H9 (cell line): ENCODE data around the gene CCDC157. TPM values are rescaled to one million over a fixed set of nuclear protein-coding genes. Genes with fewer than 3 reads are reported as not detected.

Experiments
- DNase-seq: peaks from one replicate; pipeline ENCODE4 v3.0.0-alpha.2; 2017
- H2AFZ ChIP-seq: one replicate; pipeline ENCODE4 v1.6.1; 2013; ENCODE audit warnings: mild to moderate bottlenecking, low read length, control low read depth, moderate library complexity
- H2AK5ac ChIP-seq: 2 replicates; pipeline ENCODE4 v1.6.1; 2013; ENCODE audit warnings: low read length, control low read depth, mixed read lengths; ENCODE audit not compliant: insufficient read length
- H2BK120ac ChIP-seq: one replicate; pipeline ENCODE4 v1.6.1; 2013; ENCODE audit warnings: low read depth, mild to moderate bottlenecking, low read length, control low read depth, inconsistent platforms; ENCODE audit not compliant: poor library complexity, severe bottlenecking
- H2BK12ac ChIP-seq: 2 replicates; pipeline ENCODE4 v1.6.1; 2013; ENCODE audit warnings: low read length, control low read depth, mixed read lengths, low read depth; ENCODE audit not compliant: insufficient read length
- H2BK15ac ChIP-seq: 2 replicates; pipeline ENCODE4 v1.6.1; 2013; ENCODE audit warnings: low read depth, low read length, control low read depth
- H2BK20ac ChIP-seq: one replicate; pipeline ENCODE4 v1.6.1; 2013; ENCODE audit warnings: low read depth, mild to moderate bottlenecking, low read length, control low read depth, inconsistent platforms; ENCODE audit not compliant: poor library complexity, severe bottlenecking
- H2BK5ac ChIP-seq: 2 replicates; pipeline ENCODE4 v1.6.1; 2013; ENCODE audit warnings: low read length, control low read depth, mixed read lengths; ENCODE audit not compliant: insufficient read length
- H3K14ac ChIP-seq: 2 replicates; pipeline ENCODE4 v1.6.1; 2013; ENCODE audit warnings: low read length, control low read depth; ENCODE audit not compliant: insufficient read depth
- H3K18ac ChIP-seq: 2 replicates; pipeline ENCODE4 v1.6.1; 2013; ENCODE audit warnings: low read depth, mild to moderate bottlenecking, mixed read lengths, low read length, control low read depth; ENCODE audit not compliant: insufficient read length
- H3K23ac ChIP-seq: 2 replicates; pipeline ENCODE4 v1.6.1; 2013; ENCODE audit warnings: low read length, control low read depth, mixed read lengths, low read depth; ENCODE audit not compliant: insufficient read length
- H3K23me2 ChIP-seq: 2 replicates; pipeline ENCODE4 v1.6.1; 2013; ENCODE audit warnings: low read depth, mild to moderate bottlenecking, mixed read lengths, low read length, control low read depth; ENCODE audit not compliant: insufficient read length, poor library complexity, severe bottlenecking
- H3K27ac ChIP-seq: 2 replicates; pipeline ENCODE4 v1.5.1; 2013; ENCODE audit warnings: low read length, control low read depth, mixed read lengths, low read depth; ENCODE audit not compliant: insufficient read length
- H3K27me3 ChIP-seq: 2 replicates; pipeline ENCODE4 v1.6.1; 2013; ENCODE audit warnings: low read length, control low read depth, inconsistent platforms; ENCODE audit not compliant: insufficient read depth
- H3K4ac ChIP-seq: 2 replicates; pipeline ENCODE4 v1.6.1; 2013; ENCODE audit warnings: low read depth, mild to moderate bottlenecking, control low read depth, inconsistent platforms, low read length, moderate library complexity
- H3K4me1 ChIP-seq: 2 replicates; pipeline ENCODE4 v1.6.1; 2013; ENCODE audit warnings: low read length, control low read depth, inconsistent platforms; ENCODE audit not compliant: insufficient read depth
- H3K4me2 ChIP-seq: 2 replicates; pipeline ENCODE4 v1.6.1; 2013; ENCODE audit warnings: low read length, control low read depth, mixed read lengths; ENCODE audit not compliant: insufficient read length, insufficient read depth
- H3K56ac ChIP-seq: 2 replicates; pipeline ENCODE4 v1.6.1; 2013; ENCODE audit warnings: low read depth, mild to moderate bottlenecking, mixed read lengths, low read length, control low read depth; ENCODE audit not compliant: insufficient read length
- H3K79me1 ChIP-seq: 2 replicates; pipeline ENCODE4 v1.6.1; 2013; ENCODE audit warnings: low read depth, mild to moderate bottlenecking, moderate library complexity, low read length, control low read depth, inconsistent platforms; ENCODE audit not compliant: insufficient read depth, poor library complexity, severe bottlenecking
- H3K79me2 ChIP-seq: 2 replicates; pipeline ENCODE4 v1.6.1; 2013; ENCODE audit warnings: low read length, control low read depth, inconsistent platforms; ENCODE audit not compliant: insufficient read depth
- H3K9ac ChIP-seq: 2 replicates; pipeline ENCODE4 v1.6.1; 2013; ENCODE audit warnings: low read length, control low read depth, mixed read lengths; ENCODE audit not compliant: insufficient read length; ENCODE audit errors: extremely low read depth
- H3K9me3 ChIP-seq: one replicate; pipeline ENCODE4 v1.6.1; 2013; ENCODE audit warnings: low read depth, low read length, inconsistent platforms; ENCODE audit not compliant: control insufficient read depth
- H3T11ph ChIP-seq: one replicate; pipeline ENCODE4 v1.6.1; 2013; ENCODE audit warnings: mild to moderate bottlenecking, low read length, control low read depth, inconsistent platforms
- H4K20me1 ChIP-seq: one replicate; pipeline ENCODE4 v1.6.1; 2013; ENCODE audit not compliant: control insufficient read depth, insufficient read length, insufficient read depth
- H4K5ac ChIP-seq: 2 replicates; pipeline ENCODE4 v1.6.1; 2013; ENCODE audit warnings: low read depth, mild to moderate bottlenecking, mixed read lengths, low read length, control low read depth; ENCODE audit not compliant: insufficient read length
- H4K8ac ChIP-seq: replicated peaks from 2 replicates; pipeline ENCODE4 v1.6.1; 2013; ENCODE audit warnings: low read length, control low read depth, mixed read lengths, low read depth; ENCODE audit not compliant: insufficient read length
- H4K91ac ChIP-seq: 2 replicates; pipeline ENCODE4 v1.6.1; 2013; ENCODE audit warnings: low read depth, mild to moderate bottlenecking, moderate library complexity, mixed read lengths, low read length, control low read depth; ENCODE audit not compliant: insufficient read length
- H3K27ac Mint-ChIP-seq, 3 experiments: 2 replicates in 2 of 3; 3 replicates in 1 of 3; pipeline ENCODE4 v1.8.0; 2020 to 2021; ENCODE audit warnings: mixed read lengths in 3 of 3, mild to moderate bottlenecking in 1 of 3, moderate library complexity in 1 of 3
- H3K27me3 Mint-ChIP-seq: 2 replicates; pipeline ENCODE4 v1.8.0; 2021; ENCODE audit warnings: low read depth, mild to moderate bottlenecking, moderate library complexity, mixed read lengths
- H3K36me3 Mint-ChIP-seq, 3 experiments: 2 replicates in 2 of 3; 3 replicates in 1 of 3; pipeline ENCODE4 v1.8.0; 2020 to 2021; ENCODE audit warnings: low read depth in 3 of 3, mixed read lengths in 3 of 3; ENCODE audit not compliant: insufficient read depth in 1 of 3
- H3K4me1 Mint-ChIP-seq, 2 experiments: 2 replicates each; pipeline ENCODE4 v1.8.0; 2020; ENCODE audit warnings: mixed read lengths in 2 of 2
- H3K4me3 Mint-ChIP-seq, 2 experiments: 2 replicates in 1 of 2; 3 replicates in 1 of 2; pipeline ENCODE4 v1.8.0; 2020 to 2021; ENCODE audit warnings: mild to moderate bottlenecking in 2 of 2, mixed read lengths in 2 of 2, moderate library complexity in 1 of 2
- H3K9me3 Mint-ChIP-seq, 2 experiments: 2 replicates in 1 of 2; 3 replicates in 1 of 2; pipeline ENCODE4 v1.8.0; 2020; ENCODE audit warnings: mild to moderate bottlenecking in 2 of 2, mixed read lengths in 2 of 2, moderate library complexity in 1 of 2
- CTCF ChIP-seq: fragments of 200-600 bp; sonication (generic); conservative IDR thresholded peaks from 3 replicates; pipeline ENCODE4 v1.8.0; 2021; ENCODE audit warnings: antibody characterized with exemption, mild to moderate bottlenecking
- WGBS: extraction: QIAGEN DNeasy Blood & Tissue Kit; methylation state at CpG from one replicate; pipeline ENCODE4 v1.1.7; 2013; ENCODE audit warnings: missing lambda C conversion rate, low lambda C conversion rate, mixed read lengths; ENCODE audit not compliant: insufficient read length; ENCODE audit errors: extremely low coverage; 5-methylcytosine and 5-hydroxymethylcytosine counted together
- total RNA-seq: library from RNA; stranded (reverse); gene quantifications from 2 replicates; pipeline ENCODE4 v1.2.1, GENCODE V29; 2021

CCDC157 gene
- total RNA-seq, 1 experiment from 2014 or later, result 4.3 TPM

- Histone ChIP-seq H3K9ac (no peak overlapping the region), H4K20me1 (no peaks in the 10 kb centered on the region), H2AFZ (no peak overlapping the region), H3K4me1 (no peaks in the 10 kb centered on the region), H2BK20ac (no peak overlapping the region), H2BK15ac (no peak overlapping the region), H3K4ac (no peak overlapping the region), H3K4me2 (no peak overlapping the region), H3K27me3 (no peaks in the 10 kb centered on the region), H3K27ac (no peak overlapping the region), H2BK12ac (no peak overlapping the region), H3K14ac (no peak overlapping the region), H3K18ac (no peak overlapping the region), H4K5ac (no peak overlapping the region), H2BK120ac (no peak overlapping the region), H3K79me1 (no peaks in the 10 kb centered on the region), H2BK5ac (no peak overlapping the region), H3K23ac (no peak overlapping the region), H2AK5ac (no peak overlapping the region), H3K23me2 (no peaks in the 10 kb centered on the region), H4K91ac (no peak overlapping the region), H3K79me2 (peaks cover 7% of the 10 kb centered on the region; the same call in 1 of the 2 replicates), H3T11ph (no peak overlapping the region), H3K9me3 (no peaks in the 10 kb centered on the region), H3K56ac (no peak overlapping the region), H4K8ac (no peak overlapping the region)
- WGBS, result no CpG with 5 or more reads among the region's 4 CpGs
- Mint-ChIP-seq H3K9me3 (no peaks in the 10 kb centered on the region), H3K27me3 (no peaks in the 10 kb centered on the region), H3K36me3 (peaks cover 48 to 85% (median 85%) of the 10 kb centered on the region in 3 experiments), H3K4me3 (no peak overlapping the region), H3K4me1 (no peaks in the 10 kb centered on the region), H3K27ac (peak overlapping the region in 1 of 3 experiments; percentile 73; a peak in 2 of 7 replicates)
- no peak for DNase-seq
- no peak for TF ChIP-seq CTCF
Observed at GRCh38 chr22:30348404-30348803, 8.4 kb upstream of the CCDC157 start.
